D341Med (cell line): ENCODE data around the gene RCE1.

Source experiments
- DNase-seq: peaks from one replicate; pipeline ENCODE4 v3.0.0; 2012; ENCODE audit warnings: low spot score

The RCE1 gene

DNA sequence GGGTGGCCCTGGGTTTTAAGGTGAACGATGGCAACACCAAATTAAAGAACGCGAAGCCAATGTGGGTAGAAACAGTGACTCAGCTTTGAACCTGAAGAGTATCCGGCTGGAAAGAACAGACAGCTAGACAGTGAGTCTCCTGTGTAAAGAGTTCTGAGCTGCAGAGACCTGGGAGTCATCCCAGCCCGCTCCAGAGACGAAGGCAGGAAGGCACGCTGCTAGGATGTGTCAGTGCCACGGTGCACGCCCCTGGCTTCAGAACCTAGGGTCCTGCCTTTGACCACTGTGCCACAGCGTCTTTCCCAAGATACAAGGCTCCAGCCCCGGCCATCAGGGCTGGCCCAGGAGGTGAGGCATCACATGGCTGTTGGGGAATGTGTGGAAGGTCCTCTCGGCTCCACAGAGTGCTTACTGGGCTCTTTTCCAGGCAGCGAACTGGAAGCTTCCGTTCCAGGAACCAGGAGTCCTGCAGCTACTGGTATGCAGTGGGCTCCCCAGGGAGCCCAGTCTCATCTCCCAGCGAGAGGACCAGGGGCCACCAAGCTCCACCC lies 43.5 kb downstream of the RCE1 start:
- no peak for DNase-seq

DNA sequence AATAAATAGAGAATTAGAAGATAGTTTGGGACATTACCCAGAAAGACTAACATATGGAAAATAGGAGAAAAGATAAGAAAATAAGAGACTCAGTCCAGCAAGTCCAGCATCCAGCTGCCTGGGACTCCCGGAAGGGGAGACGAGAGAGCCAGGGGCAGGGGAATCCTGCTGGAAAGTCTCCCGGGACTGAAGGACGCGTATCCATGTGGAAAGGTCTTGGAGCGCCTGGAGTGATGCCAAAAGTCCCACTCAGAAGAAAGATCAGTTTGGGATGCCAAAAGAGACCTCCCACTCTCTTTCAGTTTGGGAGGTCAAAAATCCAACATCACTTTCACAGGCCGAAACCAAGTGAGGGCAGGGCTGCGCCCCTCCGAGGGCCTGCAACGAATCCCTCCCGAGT lies 44.3 kb downstream of the RCE1 start:
- DNase-seq: no peak

DNA sequence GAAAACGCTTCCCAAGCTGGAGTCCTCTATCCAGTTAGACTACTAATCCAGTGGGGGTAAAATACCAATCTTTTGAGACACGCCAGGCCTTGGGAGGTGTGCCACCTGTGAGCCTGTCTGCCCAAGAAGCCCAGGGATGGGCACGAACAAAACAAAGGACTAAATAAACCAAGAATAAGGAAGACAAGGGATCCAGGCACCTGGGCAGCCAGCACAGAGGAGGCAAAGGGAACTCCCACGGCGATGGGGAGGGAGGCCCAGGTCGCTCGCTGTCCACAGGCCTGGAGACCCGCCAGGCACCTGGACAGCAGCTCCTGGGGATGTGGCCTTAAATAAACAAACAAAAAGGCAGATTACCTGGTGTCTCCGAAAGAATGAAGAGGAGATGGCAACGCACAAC lies 45.0 kb downstream of the RCE1 start:
- no peak for DNase-seq

DNA sequence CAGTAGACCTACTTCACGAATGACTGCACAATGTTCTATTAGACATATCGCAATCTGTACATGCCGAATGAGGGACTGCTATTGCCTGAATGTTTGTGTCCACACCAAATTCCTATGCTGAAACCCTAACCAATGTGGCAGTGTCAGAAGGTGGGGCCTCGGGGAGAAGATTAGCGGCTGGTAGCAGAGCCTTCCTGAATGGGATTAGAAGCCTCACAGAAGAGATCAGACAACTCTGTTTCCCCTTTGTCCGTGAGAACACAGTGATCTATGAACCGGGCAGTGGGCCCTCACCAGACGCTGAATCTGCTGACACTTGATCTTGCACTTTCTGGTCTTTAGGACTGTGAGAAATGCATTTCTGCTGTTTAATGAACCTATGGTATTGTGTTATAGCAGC lies 46.7 kb downstream of the RCE1 start:
- peak; percentile 67 for DNase-seq

DNA sequence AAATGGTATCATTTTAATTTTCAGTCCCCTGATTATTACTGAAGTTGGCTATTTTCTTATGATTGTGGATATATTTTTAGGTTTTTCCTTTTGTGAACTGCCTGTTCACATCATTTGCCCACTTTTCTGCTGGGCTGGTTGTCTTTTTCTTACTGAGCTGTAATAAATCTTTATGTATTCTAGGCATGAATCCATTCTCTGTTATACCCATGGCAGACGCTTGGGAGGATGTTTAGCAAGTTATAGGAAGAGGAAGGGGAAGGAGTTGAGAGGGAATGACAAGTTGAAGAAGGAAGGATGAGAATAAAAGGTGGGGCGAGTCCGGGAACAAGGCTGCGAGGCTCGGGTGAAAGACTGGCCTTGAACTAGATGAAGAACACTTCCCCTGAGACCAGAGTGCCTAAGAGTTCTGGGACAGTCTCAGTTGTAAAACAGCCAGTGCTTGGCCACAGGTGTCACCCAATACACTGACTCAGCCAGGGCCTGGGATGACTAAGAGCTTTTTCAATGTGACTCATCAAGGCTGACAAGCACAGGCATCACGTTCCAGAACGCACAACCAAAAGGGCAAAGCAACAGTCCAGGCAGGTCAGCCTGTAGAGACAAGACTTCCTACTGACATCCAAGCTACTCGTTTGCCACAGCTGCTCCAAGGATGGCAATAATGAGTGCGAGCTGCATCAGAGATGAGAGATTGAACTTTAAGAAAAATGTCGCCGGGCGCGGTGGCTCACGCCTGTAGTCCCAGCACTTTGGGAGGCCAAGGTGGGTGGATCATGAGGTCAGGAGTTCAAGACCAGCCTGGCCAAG lies 48.8 kb downstream of the RCE1 start:
- no peak for DNase-seq

DNA sequence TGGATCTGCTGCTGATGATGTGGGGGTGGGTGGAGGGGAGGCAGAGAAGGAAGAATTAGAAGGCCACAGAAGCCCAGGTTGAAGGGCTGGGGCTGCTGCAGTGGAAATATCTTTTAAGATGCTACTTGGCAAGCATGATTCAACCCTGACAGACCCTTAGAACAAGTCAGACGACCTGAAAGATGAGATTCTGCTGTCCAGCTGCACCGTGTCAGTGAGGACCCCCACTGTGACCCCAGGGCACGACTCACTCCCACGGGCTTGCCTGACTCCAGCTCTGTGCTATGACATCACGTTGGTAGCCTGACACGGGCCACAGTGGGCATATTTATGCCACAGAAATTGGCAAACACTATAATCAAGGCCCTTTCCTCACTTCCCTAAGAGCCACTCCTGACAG lies 49.7 kb downstream of the RCE1 start:
- DNase-seq: no peak

DNA sequence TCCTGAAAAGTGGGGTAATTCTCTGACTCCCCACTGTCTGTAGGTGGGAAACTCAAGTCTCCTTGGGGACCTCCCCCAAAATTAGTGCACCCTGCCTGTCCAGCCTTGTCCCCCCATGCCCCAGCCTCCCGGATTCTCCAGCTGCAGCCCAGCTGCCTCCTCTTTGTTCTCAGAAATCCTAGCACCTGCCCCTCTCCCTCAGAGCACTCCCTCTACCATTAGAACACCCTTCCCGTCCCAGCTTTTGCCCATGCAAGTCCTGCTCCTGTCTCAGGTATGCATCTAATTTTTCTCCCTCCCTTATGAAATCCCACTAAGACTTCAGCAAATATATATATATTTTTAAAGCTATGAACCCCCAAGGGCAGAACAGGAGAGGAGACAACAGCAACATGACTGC lies 50.9 kb downstream of the RCE1 start:
- DNase-seq: no peak
